HCT116 (cell line): ENCODE results near the gene DLG4. TPM values are rescaled to one million over a fixed set of nuclear protein-coding genes. Genes with fewer than 3 reads are reported as not detected.
A peak's percentile ranks its signal among the peaks of the same experiment; 100 is the strongest.

Source experiments
- JUND ChIP-seq: IDR thresholded peaks from 2 replicates; pipeline ENCODE4 v1.6.1; 2012
- SP1 ChIP-seq: IDR thresholded peaks from 2 replicates; pipeline ENCODE4 v1.6.1; 2012; ENCODE audit warnings: low read depth
- total RNA-seq: library from RNA; stranded (reverse); gene quantifications from one replicate; pipeline ENCODE4 v1.2.1, GENCODE V29; 2021; ENCODE audit not compliant: unreplicated experiment
- TF ChIP-seq, protein P1 (sequence below): IDR thresholded peaks from 2 replicates; pipeline ENCODE4 v1.6.1; 2012; ENCODE audit warnings: low read depth
- TF ChIP-seq, protein P2 (sequence below): IDR thresholded peaks from 2 replicates; pipeline ENCODE4 v1.6.1; 2012
- TF ChIP-seq, protein P3 (sequence below): IDR thresholded peaks from 2 replicates; pipeline ENCODE4 v1.6.1; 2011; ENCODE audit warnings: mild to moderate bottlenecking, low read length, moderate library complexity; ENCODE audit not compliant: insufficient replicate concordance; ENCODE audit errors: extremely low read depth
- TF ChIP-seq, protein P4 (sequence below): IDR thresholded peaks from 2 replicates; pipeline ENCODE4 v1.6.1; 2012

DLG4 gene
- total RNA-seq, 1 experiment from 2014 or later, result 15.0 TPM

DNA sequence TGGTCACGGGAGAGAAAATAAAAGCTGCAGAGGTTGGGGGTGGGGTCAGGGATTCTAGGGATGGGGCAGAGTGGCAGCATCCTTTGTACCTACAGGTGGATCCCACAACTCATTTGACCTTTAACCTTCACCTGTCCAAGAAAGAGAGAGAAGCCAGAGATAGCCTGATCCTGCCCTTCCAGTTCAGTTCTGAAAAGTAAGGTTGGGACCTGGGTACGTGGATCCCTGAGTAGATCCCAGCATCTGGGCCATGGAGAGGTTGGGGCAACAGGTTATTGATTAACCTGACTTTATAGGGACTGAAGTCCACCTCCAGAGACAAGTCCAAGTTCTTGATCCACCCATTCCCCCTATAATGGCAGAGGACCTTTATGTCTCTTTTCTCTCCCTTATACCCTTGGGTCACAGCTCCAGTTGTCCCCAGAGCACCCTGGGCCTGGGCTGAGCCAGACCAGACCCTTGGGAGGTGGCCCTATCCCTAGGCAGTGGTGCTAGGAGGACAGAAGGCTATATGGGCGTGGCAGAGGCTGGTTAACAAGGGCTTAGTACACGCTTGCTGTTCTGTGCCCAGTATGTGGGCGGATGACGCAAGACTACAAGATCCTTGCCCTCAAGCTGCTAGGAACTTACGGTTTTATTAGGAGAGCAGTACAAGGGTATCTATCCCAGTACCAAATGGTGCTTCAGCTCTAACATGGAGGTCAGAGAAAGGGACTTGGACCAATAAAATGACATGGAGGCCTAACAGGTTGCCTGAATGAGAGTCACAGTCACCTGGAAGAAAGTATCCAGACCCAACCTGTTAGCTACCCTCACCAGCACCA lies 39.3 kb upstream of the DLG4 start (continued):
- TF ChIP-seq, protein P1, sequence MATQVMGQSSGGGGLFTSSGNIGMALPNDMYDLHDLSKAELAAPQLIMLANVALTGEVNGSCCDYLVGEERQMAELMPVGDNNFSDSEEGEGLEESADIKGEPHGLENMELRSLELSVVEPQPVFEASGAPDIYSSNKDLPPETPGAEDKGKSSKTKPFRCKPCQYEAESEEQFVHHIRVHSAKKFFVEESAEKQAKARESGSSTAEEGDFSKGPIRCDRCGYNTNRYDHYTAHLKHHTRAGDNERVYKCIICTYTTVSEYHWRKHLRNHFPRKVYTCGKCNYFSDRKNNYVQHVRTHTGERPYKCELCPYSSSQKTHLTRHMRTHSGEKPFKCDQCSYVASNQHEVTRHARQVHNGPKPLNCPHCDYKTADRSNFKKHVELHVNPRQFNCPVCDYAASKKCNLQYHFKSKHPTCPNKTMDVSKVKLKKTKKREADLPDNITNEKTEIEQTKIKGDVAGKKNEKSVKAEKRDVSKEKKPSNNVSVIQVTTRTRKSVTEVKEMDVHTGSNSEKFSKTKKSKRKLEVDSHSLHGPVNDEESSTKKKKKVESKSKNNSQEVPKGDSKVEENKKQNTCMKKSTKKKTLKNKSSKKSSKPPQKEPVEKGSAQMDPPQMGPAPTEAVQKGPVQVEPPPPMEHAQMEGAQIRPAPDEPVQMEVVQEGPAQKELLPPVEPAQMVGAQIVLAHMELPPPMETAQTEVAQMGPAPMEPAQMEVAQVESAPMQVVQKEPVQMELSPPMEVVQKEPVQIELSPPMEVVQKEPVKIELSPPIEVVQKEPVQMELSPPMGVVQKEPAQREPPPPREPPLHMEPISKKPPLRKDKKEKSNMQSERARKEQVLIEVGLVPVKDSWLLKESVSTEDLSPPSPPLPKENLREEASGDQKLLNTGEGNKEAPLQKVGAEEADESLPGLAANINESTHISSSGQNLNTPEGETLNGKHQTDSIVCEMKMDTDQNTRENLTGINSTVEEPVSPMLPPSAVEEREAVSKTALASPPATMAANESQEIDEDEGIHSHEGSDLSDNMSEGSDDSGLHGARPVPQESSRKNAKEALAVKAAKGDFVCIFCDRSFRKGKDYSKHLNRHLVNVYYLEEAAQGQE, result no peak
- TF ChIP-seq, protein P2, sequence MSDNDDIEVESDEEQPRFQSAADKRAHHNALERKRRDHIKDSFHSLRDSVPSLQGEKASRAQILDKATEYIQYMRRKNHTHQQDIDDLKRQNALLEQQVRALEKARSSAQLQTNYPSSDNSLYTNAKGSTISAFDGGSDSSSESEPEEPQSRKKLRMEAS, result peak; percentile 49; the same call in 1 of the 2 replicates
- TF ChIP-seq JUND, result peak; percentile 29; the same call in 1 of the 2 replicates
- TF ChIP-seq, protein P3, sequence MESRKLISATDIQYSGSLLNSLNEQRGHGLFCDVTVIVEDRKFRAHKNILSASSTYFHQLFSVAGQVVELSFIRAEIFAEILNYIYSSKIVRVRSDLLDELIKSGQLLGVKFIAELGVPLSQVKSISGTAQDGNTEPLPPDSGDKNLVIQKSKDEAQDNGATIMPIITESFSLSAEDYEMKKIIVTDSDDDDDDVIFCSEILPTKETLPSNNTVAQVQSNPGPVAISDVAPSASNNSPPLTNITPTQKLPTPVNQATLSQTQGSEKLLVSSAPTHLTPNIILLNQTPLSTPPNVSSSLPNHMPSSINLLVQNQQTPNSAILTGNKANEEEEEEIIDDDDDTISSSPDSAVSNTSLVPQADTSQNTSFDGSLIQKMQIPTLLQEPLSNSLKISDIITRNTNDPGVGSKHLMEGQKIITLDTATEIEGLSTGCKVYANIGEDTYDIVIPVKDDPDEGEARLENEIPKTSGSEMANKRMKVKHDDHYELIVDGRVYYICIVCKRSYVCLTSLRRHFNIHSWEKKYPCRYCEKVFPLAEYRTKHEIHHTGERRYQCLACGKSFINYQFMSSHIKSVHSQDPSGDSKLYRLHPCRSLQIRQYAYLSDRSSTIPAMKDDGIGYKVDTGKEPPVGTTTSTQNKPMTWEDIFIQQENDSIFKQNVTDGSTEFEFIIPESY, result no peak
- TF ChIP-seq SP1, result peak; percentile 52; the same call in 1 of the 2 replicates
- TF ChIP-seq, protein P4, sequence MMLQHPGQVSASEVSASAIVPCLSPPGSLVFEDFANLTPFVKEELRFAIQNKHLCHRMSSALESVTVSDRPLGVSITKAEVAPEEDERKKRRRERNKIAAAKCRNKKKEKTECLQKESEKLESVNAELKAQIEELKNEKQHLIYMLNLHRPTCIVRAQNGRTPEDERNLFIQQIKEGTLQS, result no peak
